Keratinocyte (primary cell): ENCODE measurements around the gene FOLR1.

Source experiments
- EZH2 ChIP-seq: IDR thresholded peaks from one replicate; pipeline ENCODE4 v1.6.1; 2012; ENCODE audit warnings: inconsistent platforms, mild to moderate bottlenecking, low read length, moderate library complexity
- TF ChIP-seq, protein P1 (sequence below), 3 experiments: IDR thresholded peaks in 1 of 3; conservative IDR thresholded peaks in 1 of 3; optimal IDR thresholded peaks in 1 of 3; 2 replicates in 2 of 3; 3 replicates in 1 of 3; pipeline versions ENCODE3 to v1.5.1; 2011; ENCODE audit warnings: low read length in 3 of 3, mild to moderate bottlenecking in 3 of 3, moderate library complexity in 2 of 3, control low read depth in 1 of 3, inconsistent platforms in 1 of 3; ENCODE audit not compliant: insufficient read depth in 2 of 3; ENCODE audit errors: extremely low read depth in 1 of 3

DNA sequence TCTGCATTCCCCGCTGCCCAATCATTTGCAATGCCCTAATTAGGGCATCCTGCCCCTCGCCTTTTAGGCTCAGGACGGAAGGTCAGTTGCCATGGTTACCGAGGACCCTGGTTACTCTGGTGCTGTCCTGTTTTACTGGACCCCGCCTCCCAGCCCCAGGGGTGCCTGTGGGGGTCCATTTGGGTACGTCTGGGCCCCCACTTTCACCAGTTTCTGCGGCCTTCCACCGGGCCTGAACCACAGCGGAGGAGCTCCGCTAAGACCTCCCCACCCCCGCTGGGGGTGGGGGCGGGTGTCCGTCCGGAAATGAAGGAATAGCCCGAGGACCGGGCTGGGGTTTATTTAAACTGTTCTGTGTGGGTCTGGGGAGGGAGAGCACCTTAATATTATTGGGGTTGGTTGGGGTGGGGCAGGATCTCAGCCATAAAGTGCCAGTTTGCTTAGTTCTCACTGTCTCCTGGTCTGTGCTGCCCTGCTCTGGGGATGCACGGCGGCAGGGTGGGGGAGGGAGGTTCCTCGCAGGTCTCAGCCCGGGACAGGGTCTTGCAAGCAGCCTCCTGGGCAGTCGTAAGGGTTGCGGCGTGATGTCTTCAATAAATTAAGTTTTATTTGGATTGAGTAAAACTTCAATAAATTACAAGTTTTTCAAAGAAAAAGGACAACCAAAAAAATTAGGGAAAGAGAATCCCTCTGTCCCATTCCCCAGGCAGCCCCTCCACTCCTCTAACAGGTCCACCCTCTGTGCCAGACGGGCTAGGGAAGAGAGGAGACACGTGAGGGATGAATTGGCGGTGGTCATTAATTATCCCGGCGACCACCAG is 46.8 kb downstream of the FOLR1 start:
- TF ChIP-seq, protein P1, sequence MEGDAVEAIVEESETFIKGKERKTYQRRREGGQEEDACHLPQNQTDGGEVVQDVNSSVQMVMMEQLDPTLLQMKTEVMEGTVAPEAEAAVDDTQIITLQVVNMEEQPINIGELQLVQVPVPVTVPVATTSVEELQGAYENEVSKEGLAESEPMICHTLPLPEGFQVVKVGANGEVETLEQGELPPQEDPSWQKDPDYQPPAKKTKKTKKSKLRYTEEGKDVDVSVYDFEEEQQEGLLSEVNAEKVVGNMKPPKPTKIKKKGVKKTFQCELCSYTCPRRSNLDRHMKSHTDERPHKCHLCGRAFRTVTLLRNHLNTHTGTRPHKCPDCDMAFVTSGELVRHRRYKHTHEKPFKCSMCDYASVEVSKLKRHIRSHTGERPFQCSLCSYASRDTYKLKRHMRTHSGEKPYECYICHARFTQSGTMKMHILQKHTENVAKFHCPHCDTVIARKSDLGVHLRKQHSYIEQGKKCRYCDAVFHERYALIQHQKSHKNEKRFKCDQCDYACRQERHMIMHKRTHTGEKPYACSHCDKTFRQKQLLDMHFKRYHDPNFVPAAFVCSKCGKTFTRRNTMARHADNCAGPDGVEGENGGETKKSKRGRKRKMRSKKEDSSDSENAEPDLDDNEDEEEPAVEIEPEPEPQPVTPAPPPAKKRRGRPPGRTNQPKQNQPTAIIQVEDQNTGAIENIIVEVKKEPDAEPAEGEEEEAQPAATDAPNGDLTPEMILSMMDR (optimal IDR thresholded peaks at IDR 0.05 in 1 of 3, IDR thresholded peaks at IDR 0.05 in 1 of 3, conservative IDR thresholded peaks at IDR 0.05 in 1 of 3; ENCODE audit: extremely low read depth in 1 of 3, insufficient read depth in 2 of 3, low read length in 3 of 3): no peak
- no peak for TF ChIP-seq EZH2
